NCI-H2107 treated with DMSO at 0.1 percent for 48 hours (cell line): Measurements from ENCODE around the gene INPPL1.
A peak's percentile ranks its signal among the peaks of the same experiment; 100 is the strongest.

ENCODE experiments used
- DNase-seq: peaks from one replicate; lab custom pipeline; 2025; ENCODE audit not compliant: unreplicated experiment; lab: John Stamatoyannopoulos, UW

Gene INPPL1

DNA sequence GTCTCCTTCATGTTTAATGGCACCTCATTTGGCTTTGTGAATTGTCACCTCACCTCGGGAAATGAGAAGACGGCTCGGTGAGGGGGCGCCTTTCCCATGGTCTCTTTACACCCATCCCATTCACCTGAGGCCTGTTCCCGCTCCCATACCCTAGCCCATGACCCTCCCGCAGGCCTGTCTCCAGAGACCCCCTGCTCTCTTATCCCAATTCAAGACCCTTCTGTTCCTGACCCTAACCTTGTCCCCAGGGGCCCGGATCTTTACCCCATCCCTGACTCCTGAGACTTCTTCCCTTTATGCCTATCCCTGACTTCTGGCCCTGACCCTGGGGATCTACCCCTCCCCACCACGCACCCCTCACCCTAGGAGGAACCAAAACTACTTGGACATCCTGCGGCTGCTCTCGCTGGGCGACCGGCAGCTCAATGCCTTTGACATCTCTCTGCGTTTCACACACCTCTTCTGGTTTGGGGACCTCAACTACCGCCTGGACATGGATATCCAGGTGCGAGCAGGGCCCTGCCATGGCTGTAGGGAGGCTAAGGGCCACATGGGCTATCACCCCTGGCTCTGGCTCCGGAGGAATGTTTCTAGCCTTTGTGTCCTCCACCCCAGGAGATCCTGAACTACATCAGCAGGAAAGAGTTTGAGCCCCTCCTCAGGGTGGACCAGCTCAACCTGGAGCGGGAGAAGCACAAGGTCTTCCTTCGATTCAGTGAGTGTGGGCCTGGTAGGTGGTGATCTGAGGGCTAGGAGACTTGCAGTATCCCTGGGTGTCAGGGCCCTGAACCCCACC, 7.9 kb downstream of the INPPL1 start:
- no peak for DNase-seq

- DNase-seq, result no peak
These were observed 8.6 kb downstream of the INPPL1 start for GRCh38 chr11:72233056-72233772.

- no peak for DNase-seq
These were observed 9.4 kb downstream of the INPPL1 start for GRCh38 chr11:72233773-72234513.

- no peak for DNase-seq
These were observed 9.9 kb downstream of the INPPL1 start for GRCh38 chr11:72234514-72234830.

DNA sequence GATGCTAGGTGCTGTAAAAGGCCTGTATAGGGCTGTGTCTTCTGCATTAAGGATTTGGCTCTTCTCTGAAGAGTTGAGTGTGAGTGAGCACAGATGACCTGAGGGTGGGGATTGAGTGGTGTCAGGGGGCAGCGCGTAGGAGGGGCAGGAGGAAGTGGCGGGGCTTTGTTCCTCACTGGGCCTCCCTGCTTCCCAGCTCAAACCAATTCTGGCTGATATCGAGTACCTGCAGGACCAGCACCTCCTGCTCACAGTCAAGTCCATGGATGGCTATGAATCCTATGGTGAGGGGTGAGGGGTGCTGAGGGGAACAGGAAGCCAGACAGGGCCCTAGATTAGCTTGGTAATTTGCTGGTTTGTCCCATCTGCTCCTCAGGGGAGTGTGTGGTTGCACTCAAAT, 10.4 kb downstream of the INPPL1 start:
- no peak for DNase-seq

DNA sequence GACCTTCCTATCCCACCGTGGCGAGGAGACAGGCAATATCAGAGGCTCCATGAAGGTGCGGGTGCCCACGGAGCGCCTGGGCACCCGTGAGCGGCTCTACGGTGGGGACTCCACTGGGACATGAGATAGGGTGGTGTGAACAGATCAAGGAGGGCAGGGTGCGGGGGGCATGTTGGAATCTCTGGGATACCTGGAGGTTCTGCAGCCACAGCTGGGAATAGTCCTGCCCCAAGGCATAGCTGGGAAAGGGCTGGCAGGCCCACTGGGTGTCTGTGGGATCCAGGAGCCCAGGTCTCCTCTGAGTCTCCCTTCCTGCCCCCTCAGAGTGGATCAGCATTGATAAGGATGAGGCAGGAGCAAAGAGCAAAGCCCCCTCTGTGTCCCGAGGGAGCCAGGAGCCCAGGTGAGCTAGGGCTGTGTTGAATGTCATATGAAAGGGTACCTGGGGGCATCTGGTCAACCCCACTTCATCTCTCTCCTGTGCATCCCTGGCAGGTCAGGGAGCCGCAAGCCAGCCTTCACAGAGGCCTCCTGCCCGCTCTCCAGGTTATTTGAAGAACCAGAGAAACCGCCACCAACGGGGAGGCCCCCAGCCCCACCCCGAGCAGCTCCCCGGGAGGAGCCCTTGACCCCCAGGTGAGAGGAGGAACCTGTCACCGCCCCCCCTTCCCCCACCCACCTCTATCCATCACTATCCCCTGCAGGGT, 10.9 kb downstream of the INPPL1 start:
- DNase-seq, result no peak

GRCh38 chr11:72236083-72236697, 11.6 kb downstream of the INPPL1 start:
- DNase-seq, result no peak

- DNase-seq, result no peak
These were observed 12.2 kb downstream of the INPPL1 start for GRCh38 chr11:72236774-72237111.

DNA sequence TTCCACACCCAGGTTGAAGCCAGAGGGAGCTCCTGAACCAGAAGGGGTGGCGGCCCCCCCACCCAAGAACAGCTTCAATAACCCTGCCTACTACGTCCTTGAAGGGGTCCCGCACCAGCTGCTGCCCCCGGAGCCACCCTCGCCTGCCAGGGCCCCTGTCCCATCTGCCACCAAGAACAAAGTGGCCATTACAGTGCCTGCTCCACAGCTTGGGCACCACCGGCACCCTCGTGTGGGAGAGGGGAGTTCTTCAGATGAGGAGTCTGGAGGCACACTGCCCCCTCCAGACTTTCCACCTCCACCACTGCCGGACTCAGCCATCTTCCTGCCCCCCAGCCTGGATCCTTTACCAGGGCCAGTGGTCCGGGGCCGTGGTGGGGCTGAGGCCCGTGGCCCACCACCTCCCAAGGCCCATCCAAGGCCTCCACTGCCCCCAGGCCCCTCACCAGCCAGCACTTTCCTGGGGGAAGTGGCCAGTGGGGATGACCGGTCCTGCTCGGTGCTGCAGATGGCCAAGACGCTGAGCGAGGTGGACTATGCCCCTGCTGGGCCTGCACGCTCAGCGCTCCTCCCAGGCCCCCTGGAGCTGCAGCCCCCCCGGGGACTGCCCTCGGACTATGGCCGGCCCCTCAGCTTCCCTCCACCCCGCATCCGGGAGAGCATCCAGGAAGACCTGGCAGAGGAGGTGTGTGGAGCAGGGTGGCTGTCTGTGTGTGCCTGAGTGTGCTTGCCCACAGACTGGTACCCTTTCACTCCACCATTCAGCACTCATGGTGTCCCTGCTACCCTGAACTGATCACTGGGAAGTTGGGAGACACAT, 12.8 kb downstream of the INPPL1 start:
- no peak for DNase-seq

DNA sequence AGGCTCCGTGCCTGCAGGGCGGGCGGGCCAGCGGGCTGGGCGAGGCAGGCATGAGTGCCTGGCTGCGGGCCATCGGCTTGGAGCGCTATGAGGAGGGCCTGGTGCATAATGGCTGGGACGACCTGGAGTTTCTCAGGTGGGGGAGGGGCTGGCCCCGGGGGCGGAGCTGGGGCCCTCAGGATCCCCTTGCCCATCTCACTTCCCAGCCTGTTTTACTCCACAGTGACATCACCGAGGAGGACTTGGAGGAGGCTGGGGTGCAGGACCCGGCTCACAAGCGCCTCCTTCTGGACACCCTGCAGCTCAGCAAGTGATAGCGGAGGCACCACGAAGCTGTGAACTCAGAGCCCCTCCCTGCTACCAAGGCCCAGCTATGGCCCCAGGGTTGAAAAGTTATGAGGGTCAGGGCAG, 13.5 kb downstream of the INPPL1 start:
- peak; percentile 17 for DNase-seq

GRCh38 chr11:72238492-72239312, 14.1 kb downstream of the INPPL1 start:
- DNase-seq, result no peak

DNA sequence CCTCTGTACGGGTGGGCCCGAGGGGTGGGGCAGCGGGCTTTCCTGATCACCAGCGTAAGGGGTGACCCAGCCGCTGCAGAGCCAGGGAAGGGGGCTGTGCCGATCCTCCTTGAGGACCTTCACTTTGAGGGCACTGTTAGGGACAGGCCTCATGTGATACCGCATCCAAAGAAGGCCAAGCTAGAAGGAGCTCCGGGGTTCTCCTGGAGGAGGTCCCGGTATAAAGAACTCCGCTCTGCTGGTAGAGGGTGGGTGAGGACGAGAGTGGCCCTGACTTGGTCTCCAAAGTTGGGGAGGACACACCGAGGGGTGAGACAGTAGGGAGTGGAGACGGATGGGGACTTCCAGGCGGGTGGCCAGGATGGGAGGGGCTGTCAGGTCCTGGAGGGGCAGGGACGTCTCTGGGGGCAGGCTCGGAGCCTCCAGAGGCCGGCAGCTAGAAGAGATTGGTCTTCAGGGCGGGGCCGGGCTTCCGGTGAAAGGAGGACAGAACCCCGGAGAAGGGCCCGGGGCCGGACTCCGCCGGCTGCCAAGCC, 14.8 kb downstream of the INPPL1 start:
- no peak for DNase-seq

DNA sequence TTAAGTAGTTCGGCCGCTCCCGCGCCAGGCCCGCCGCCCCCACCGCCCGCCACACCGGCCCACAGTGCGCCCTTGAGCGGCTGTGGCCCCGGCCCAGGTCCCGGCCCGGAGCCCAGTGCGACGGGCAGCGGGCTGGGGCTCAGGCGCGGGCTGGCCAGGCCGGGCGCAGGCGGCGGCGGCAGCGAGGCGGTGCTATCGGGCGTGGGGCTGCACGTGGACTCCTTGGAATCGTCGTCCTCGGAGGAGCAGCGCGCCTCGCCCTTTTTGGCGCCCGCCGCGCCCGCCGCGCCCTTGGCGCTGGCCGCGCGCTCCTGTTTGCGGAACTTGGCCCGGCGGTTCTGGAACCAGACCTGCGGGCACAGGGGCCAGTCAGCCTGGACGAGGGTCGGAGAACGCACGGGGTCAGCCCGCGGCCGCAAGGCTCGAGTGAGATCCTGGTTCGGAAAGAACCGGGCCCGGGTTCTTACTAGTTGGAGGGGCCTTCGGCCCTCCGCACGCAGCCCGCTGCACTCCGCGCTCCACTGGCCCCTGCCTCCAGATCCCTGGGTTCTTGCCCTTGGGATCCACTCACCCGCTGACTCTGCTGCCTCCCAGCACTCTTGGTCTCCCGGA, 15.4 kb downstream of the INPPL1 start:
- peak; percentile 15 for DNase-seq

- no peak for DNase-seq
These were observed 16.1 kb downstream of the INPPL1 start for GRCh38 chr11:72240461-72241290.

DNA sequence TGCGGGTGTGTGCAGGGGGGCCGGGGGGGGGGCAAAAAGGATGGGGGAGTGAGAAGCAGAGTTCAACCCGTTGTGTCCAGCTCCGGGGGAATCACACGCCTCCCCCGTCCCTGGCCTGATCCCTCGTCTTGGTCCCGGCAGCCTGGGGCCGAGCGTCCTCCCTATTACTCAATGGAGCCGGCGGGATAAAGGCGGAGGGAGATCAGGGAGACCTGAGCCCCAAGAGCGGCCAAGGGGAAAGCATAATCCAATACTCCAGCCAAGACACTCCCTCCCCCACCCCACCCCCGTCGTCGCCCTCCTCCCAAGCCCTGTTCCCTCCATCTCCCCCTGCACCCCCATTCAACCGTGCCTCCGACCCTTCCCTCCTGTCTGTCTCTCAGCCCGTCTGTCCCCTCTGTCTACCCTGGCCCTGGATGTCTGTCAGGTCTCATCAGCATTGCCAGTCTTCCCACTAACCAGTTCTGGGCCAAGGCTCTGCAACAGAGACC, 16.8 kb downstream of the INPPL1 start:
- DNase-seq, result no peak

- no peak for DNase-seq
These were observed 17.6 kb downstream of the INPPL1 start for GRCh38 chr11:72242141-72242540.

DNA sequence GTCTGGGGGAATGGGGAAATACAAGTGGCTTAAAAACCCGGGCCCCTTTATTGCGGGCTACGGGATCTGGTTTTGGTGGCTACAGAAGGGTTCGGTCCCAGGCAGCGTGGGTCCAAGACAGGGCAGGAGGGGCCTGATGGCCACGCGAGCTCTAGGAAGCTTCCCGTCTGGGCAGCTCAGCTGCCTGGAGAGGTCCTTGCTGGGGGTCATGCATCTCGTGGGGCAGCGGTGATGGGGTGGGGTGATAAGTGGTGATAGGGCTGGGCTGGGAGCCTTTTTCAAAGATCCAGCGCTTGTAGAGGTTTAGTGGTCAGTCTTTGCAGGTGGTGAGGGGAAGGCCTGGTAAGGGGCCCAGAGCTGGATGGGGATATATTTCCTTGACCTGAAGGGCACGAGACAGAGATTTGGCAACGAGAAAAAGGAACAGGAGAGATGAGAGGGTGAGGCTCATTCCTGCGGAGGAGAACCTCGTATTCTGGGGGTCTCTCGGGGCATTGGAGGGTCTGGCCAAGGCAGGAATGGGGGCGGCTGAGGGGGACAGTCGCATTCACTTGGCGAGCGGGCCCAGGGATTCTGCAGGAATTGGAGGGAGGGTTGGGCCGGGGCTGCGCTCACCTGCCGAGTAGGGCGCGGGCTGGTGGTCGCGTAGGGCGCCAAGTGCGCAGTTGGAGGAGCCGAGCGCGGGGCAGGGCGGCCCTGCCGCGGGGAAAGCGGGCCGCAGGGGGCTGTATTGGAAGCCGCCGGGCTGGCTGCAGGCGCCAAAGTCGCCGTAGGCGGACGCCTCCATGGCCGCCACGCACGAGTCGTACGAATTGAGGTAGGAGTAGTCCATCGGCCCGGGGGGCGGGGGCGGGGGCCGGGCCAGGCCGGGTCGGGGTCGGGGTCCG, 18.8 kb downstream of the INPPL1 start:
- no peak for DNase-seq
